Endodermal cell (in vitro differentiated cells): Measurements from ENCODE around the gene SUFU. TPM values are rescaled to one million over a fixed set of nuclear protein-coding genes. Genes with fewer than 3 reads are reported as not detected.

Source experiments
- DNase-seq: peaks from one replicate; pipeline ENCODE4 v3.0.0-alpha.2; 2017
- H3K27ac ChIP-seq: 2 replicates; pipeline ENCODE4 v1.5.1; 2013; ENCODE audit warnings: mild to moderate bottlenecking, low read depth, low read length, moderate library complexity
- H3K27me3 ChIP-seq: 2 replicates; pipeline ENCODE4 v1.6.1; 2013; ENCODE audit warnings: mild to moderate bottlenecking, low read length, moderate library complexity; ENCODE audit not compliant: insufficient read depth, control insufficient read depth, poor library complexity, severe bottlenecking
- H3K36me3 ChIP-seq: 2 replicates; pipeline ENCODE4 v1.7.0; 2013; ENCODE audit warnings: mild to moderate bottlenecking, low read length, moderate library complexity; ENCODE audit not compliant: control insufficient read depth, insufficient read depth
- H3K4me1 ChIP-seq: one replicate; pipeline ENCODE4 v1.7.0; 2013; ENCODE audit warnings: low read length; ENCODE audit not compliant: control insufficient read depth, insufficient read depth
- H3K4me3 ChIP-seq: 2 replicates; pipeline ENCODE4 v1.5.1; 2013; ENCODE audit warnings: mild to moderate bottlenecking, low read length, moderate library complexity
- H3K9ac ChIP-seq: 2 replicates; pipeline ENCODE4 v1.6.1; 2013; ENCODE audit warnings: mild to moderate bottlenecking, low read length, moderate library complexity; ENCODE audit not compliant: poor library complexity, severe bottlenecking; ENCODE audit errors: extremely low read depth
- H3K9me3 ChIP-seq: 2 replicates; pipeline ENCODE4 v1.6.1; 2013; ENCODE audit warnings: mild to moderate bottlenecking, low read length, moderate library complexity; ENCODE audit not compliant: control insufficient read depth
- H3K27ac Mint-ChIP-seq: 2 replicates; pipeline ENCODE4 v1.8.0; 2020; ENCODE audit warnings: mixed read lengths
- H3K27me3 Mint-ChIP-seq: 2 replicates; pipeline ENCODE4 v1.8.0; 2021; ENCODE audit warnings: mild to moderate bottlenecking, mixed read lengths; ENCODE audit not compliant: insufficient read depth
- H3K36me3 Mint-ChIP-seq: 2 replicates; pipeline ENCODE4 v1.8.0; 2020; ENCODE audit warnings: low read depth, mixed read lengths
- H3K4me1 Mint-ChIP-seq: 2 replicates; pipeline ENCODE4 v1.8.0; 2020; ENCODE audit warnings: mixed read lengths
- H3K4me3 Mint-ChIP-seq: 2 replicates; pipeline ENCODE4 v1.8.0; 2020; ENCODE audit warnings: mild to moderate bottlenecking, moderate library complexity, mixed read lengths
- H3K9me3 Mint-ChIP-seq: 2 replicates; pipeline ENCODE4 v1.8.0; 2020; ENCODE audit warnings: mild to moderate bottlenecking, mixed read lengths
- WGBS, 2 experiments: methylation state at CpG; one replicate each; pipeline versions ENCODE4 v1.1.5 to v1.1.7; 2013; ENCODE audit warnings: missing lambda C conversion rate in 2 of 2, mixed read lengths in 1 of 2; ENCODE audit not compliant: insufficient coverage in 1 of 2, insufficient read length in 1 of 2; 5-methylcytosine and 5-hydroxymethylcytosine counted together
- total RNA-seq, 2 donors: library from RNA; stranded (reverse); fragmentation: NEBNext Ultra II Directional in 1 of 2; extraction: Animal tissue kit (Norgen Biotek cat#: 25700) in 1 of 2; gene quantifications; 2 replicates in 1 of 2; 3 replicates in 1 of 2; pipeline ENCODE4 v1.2.1, GENCODE V29; 2021
- TF ChIP-seq, protein P1 (sequence below): fragments of 200-600 bp; sonication (generic); conservative IDR thresholded peaks from 2 replicates; pipeline ENCODE4 v1.5.0; 2021; ENCODE audit warnings: antibody characterized with exemption, mild to moderate bottlenecking

SUFU gene
- total RNA-seq, 2 donors from 2014 or later = 19.1 to 20.6 TPM

DNA sequence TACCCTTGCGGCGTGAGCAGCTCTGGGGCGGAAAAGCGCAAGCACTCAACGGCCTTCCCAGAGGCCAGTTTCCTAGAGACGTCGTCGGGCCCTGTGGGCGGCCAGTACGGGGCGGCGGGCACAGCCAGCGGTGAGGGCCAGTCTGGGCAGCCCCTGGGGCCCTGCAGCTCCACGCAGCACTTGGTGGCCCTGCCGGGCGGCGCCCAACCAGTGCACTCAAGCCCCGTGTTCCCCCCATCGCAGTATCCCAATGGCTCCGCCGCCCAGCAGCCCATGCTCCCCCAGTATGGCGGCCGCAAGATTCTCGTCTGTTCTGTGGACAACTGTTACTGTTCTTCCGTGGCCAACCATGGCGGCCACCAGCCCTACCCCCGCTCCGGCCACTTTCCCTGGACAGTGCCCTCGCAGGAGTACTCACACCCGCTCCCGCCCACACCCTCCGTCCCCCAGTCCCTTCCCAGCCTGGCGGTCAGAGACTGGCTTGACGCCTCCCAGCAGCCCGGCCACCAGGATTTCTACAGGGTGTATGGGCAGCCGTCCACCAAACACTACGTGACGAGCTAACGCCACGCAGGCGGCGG is 153.1 kb downstream of the SUFU start:
- H3K27ac ChIP-seq = no peak overlapping the region

GRCh38 chr10:102657451-102657850 is 153.7 kb downstream of the SUFU start:
- Histone ChIP-seq H3K4me3 (no peak overlapping the region), H3K27ac (no peak overlapping the region), H3K9me3 (no peaks in the 10 kb centered on the region), H3K4me1 (no peaks in the 10 kb centered on the region), H3K9ac (no peak overlapping the region), H3K27me3 (no peaks in the 10 kb centered on the region), H3K36me3 (peaks cover 23% of the 10 kb centered on the region)
- Mint-ChIP-seq H3K36me3 (peaks cover 36% of the 10 kb centered on the region), H3K9me3 (no peaks in the 10 kb centered on the region), H3K27me3 (no peaks in the 10 kb centered on the region), H3K4me1 (no peaks in the 10 kb centered on the region), H3K27ac (no peak overlapping the region), H3K4me3 (no peak overlapping the region)
- DNase-seq = no peak
- WGBS, 2 experiments = 96% methylated on average over 4 to 11 of the region's 11 CpGs
- TF ChIP-seq, protein P1, sequence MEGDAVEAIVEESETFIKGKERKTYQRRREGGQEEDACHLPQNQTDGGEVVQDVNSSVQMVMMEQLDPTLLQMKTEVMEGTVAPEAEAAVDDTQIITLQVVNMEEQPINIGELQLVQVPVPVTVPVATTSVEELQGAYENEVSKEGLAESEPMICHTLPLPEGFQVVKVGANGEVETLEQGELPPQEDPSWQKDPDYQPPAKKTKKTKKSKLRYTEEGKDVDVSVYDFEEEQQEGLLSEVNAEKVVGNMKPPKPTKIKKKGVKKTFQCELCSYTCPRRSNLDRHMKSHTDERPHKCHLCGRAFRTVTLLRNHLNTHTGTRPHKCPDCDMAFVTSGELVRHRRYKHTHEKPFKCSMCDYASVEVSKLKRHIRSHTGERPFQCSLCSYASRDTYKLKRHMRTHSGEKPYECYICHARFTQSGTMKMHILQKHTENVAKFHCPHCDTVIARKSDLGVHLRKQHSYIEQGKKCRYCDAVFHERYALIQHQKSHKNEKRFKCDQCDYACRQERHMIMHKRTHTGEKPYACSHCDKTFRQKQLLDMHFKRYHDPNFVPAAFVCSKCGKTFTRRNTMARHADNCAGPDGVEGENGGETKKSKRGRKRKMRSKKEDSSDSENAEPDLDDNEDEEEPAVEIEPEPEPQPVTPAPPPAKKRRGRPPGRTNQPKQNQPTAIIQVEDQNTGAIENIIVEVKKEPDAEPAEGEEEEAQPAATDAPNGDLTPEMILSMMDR = no peak

More for the DNA sequence above, 153.1 kb downstream of the SUFU start:
- Histone ChIP-seq H3K4me1 (no peaks in the 10 kb centered on the region), H3K9ac (no peak overlapping the region), H3K9me3 (no peaks in the 10 kb centered on the region), H3K36me3 (peaks cover 27% of the 10 kb centered on the region), H3K4me3 (no peak overlapping the region), H3K27me3 (no peaks in the 10 kb centered on the region)
- Mint-ChIP-seq H3K4me3 (no peak overlapping the region), H3K9me3 (no peaks in the 10 kb centered on the region), H3K27me3 (no peaks in the 10 kb centered on the region), H3K4me1 (no peaks in the 10 kb centered on the region), H3K36me3 (peaks cover 38% of the 10 kb centered on the region), H3K27ac (no peak overlapping the region)
- 93 to 95% methylated on average over 20 to 42 of the region's 42 CpGs for WGBS, 2 experiments
- TF ChIP-seq, protein P1 = no peak
- no peak for DNase-seq

DNA sequence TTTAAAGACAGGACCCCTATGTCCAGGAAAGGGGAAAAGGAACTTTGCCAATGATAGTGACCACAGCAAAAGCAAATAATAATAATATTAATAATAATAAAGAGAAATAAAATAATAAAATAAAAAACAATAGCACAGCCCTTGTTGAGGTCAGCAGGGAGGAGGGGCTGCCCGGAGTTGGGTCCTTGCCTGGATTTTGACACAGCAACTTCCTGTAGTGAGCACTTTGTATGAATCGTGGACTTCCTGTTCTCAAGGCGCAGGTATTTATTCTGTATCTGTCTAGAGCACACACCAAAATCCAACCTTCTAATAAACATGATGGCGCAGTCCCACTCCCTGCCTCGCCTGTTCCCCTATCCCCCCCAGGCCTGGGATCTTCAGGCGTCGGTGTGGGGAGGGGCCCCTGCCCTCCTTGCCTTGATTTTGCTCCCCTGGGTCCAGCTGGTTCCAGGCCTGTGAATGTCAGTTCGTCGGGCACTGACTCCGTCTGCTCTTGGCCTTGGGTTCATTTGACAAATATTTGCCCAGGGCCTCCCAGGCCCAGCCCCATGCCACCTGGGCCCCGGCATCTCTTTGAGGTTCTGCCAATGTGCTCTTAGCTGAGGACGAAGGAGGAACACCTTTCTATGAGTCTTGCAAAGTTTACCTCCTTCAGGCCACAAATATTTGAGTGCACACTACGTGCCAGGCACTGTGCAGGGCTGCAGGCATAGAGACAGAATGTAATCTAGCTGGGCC is 154.4 kb downstream of the SUFU start:
- no peak for DNase-seq
- Histone ChIP-seq H3K27me3 (no peaks in the 10 kb centered on the region), H3K27ac (no peak overlapping the region), H3K4me1 (no peaks in the 10 kb centered on the region), H3K9me3 (no peaks in the 10 kb centered on the region), H3K36me3 (peaks cover 20% of the 10 kb centered on the region), H3K4me3 (no peak overlapping the region), H3K9ac (no peak overlapping the region)
- WGBS, 2 experiments = 84 to 86% methylated on average over 7 to 13 of the region's 13 CpGs
- peaks cover 32% of the 10 kb centered on the region for H3K36me3 Mint-ChIP-seq
- no peaks in the 10 kb centered on the region for H3K27me3 Mint-ChIP-seq
- H3K27ac Mint-ChIP-seq = no peak overlapping the region
- TF ChIP-seq, protein P1 = no peak
- H3K4me1 Mint-ChIP-seq = no peaks in the 10 kb centered on the region
- no peaks in the 10 kb centered on the region for H3K9me3 Mint-ChIP-seq
- no peak overlapping the region for H3K4me3 Mint-ChIP-seq
